Measurements from ENCODE around the gene PTGES3.
"Not testable (repeated sequence)": the region's sequence is repeated elsewhere in the genome, so short reads cannot be mapped to it uniquely, and the experiment has no call there.

PTGES3 gene

GRCh38 chr12:56688129-56688845 lies at the start of gene PTGES3:
Gene PTGES3, minus strand, starts transcription at chr12:56688284. Its CDS starts 285 bp downstream, at chr12:56687999.
- in situ Hi-C loops (cut with HindIII; ENCODE audit: low pct_ligation_motif_present, low sequenced_read_pairs), result no loop called here
- DNase-seq, result peak; percentile 97
- Histone ChIP-seq H3K4me3 (ENCODE audit: low read depth, low read length) (peak within 1 kb of the TSS; percentile 99), H3K27ac (peak within 1 kb of the TSS; percentile 92), H3K27me3 (replicated peaks) (no peaks in the 10 kb centered on the region), H3K36me3 (replicated peaks) (no peaks in the 10 kb centered on the region)
- no peak for TF ChIP-seq CTCF (IDR thresholded peaks at IDR 0.05; ENCODE audit: low read depth, low read length, missing control alignments)

- H3K27me3 ChIP-seq (replicated peaks), result no peaks in the 10 kb centered on the region
- in situ Hi-C loops (cut with HindIII; ENCODE audit: low pct_ligation_motif_present, low sequenced_read_pairs), result no loop called here
- H3K27ac ChIP-seq, result no peak overlapping the region
- TF ChIP-seq CTCF (IDR thresholded peaks at IDR 0.05; ENCODE audit: low read depth, low read length, missing control alignments), result no peak
- H3K4me3 ChIP-seq (ENCODE audit: low read depth, low read length), result no peak overlapping the region
- no peak for DNase-seq
- peaks cover 6% of the 10 kb centered on the region for H3K36me3 ChIP-seq (replicated peaks)
Measured at GRCh38 chr12:56728139-56728861, 40.2 kb upstream of the PTGES3 start.

GRCh38 chr12:56726196-56726675 lies 38.2 kb upstream of the PTGES3 start:
- in situ Hi-C loops (cut with HindIII; ENCODE audit: low pct_ligation_motif_present, low sequenced_read_pairs); DNase-seq; H3K36me3 ChIP-seq (replicated peaks); H3K27me3 ChIP-seq (replicated peaks); H3K4me3 ChIP-seq (ENCODE audit: low read depth, low read length): not testable (repeated sequence)
- H3K27ac ChIP-seq, result peak overlapping the region; percentile 89

GRCh38 chr12:56725723-56726102 lies 37.6 kb upstream of the PTGES3 start:
- Histone ChIP-seq H3K4me3 (ENCODE audit: low read depth, low read length) (peak overlapping the region; percentile 83), H3K27ac (peak overlapping the region; percentile 89), H3K36me3 (replicated peaks) (peaks cover 15% of the 10 kb centered on the region), H3K27me3 (replicated peaks) (no peaks in the 10 kb centered on the region)
- peak; percentile 0 for DNase-seq
- TF ChIP-seq CTCF (IDR thresholded peaks at IDR 0.05; ENCODE audit: low read depth, low read length, missing control alignments), result no peak
- in situ Hi-C loops (cut with HindIII; ENCODE audit: low pct_ligation_motif_present, low sequenced_read_pairs), result no loop called here

- no peak for TF ChIP-seq CTCF (IDR thresholded peaks at IDR 0.05; ENCODE audit: low read depth, low read length, missing control alignments)
- in situ Hi-C loops (cut with HindIII; ENCODE audit: low pct_ligation_motif_present, low sequenced_read_pairs), result no loop called here
- DNase-seq, result peak; percentile 100
- H3K27me3 ChIP-seq (replicated peaks), result no peaks in the 10 kb centered on the region
- H3K36me3 ChIP-seq (replicated peaks), result peaks cover 20% of the 10 kb centered on the region
- H3K4me3 ChIP-seq (ENCODE audit: low read depth, low read length), result peak within 1 kb of the TSS; percentile 83
- H3K27ac ChIP-seq, result peak within 1 kb of the TSS; percentile 89
Measured at GRCh38 chr12:56724972-56725722, 37.1 kb upstream of the PTGES3 start, which contains the start of gene NACA. Gene NACA, minus strand, starts transcription at chr12:56725299. Its CDS starts 778 bp downstream, at chr12:56724521.

- no peaks in the 10 kb centered on the region for H3K27me3 ChIP-seq (replicated peaks)
- H3K27ac ChIP-seq, result peak overlapping the region; percentile 89
- TF ChIP-seq CTCF (IDR thresholded peaks at IDR 0.05; ENCODE audit: low read depth, low read length, missing control alignments), result no peak
- DNase-seq, result no peak
- peaks cover 24% of the 10 kb centered on the region for H3K36me3 ChIP-seq (replicated peaks)
- in situ Hi-C loops (cut with HindIII; ENCODE audit: low pct_ligation_motif_present, low sequenced_read_pairs), result no loop called here
- peak overlapping the region; percentile 83 for H3K4me3 ChIP-seq (ENCODE audit: low read depth, low read length)
Measured at GRCh38 chr12:56724701-56724971, 36.6 kb upstream of the PTGES3 start.

All from brain microvascular endothelial cell (primary cell).